ENCODE data around the gene KCNJ14. TPM values are rescaled to one million over a fixed set of nuclear protein-coding genes. Genes with fewer than 3 reads are reported as not detected.

The KCNJ14 gene
- total RNA-seq, 1 donor from 2014 or later, result 1.4 TPM

- Histone ChIP-seq H3K27me3 (ENCODE audit: insufficient read depth, low read length) (no peaks in the 10 kb centered on the region), H3K27ac (ENCODE audit: low read depth, low read length) (peak overlapping the region; percentile 26), H3K4me1 (ENCODE audit: insufficient read depth, low read length) (peaks cover 25% of the 10 kb centered on the region), H3K9me3 (ENCODE audit: insufficient read depth, low read depth, low read length) (no peaks in the 10 kb centered on the region), H4K20me1 (ENCODE audit: insufficient read depth, low read length) (peaks cover 40% of the 10 kb centered on the region), H3K4me3 (ENCODE audit: insufficient read depth, low read depth, low read length) (peak overlapping the region; percentile 43), H3K79me2 (ENCODE audit: insufficient read depth, low read length) (no peaks in the 10 kb centered on the region), H2AFZ (ENCODE audit: low read depth, low read length) (no peak overlapping the region), H3K9ac (ENCODE audit: low read length) (peak overlapping the region; percentile 70), H3K4me2 (ENCODE audit: low read length) (peak overlapping the region; percentile 83), H3K36me3 (ENCODE audit: insufficient read depth, low read length) (peaks cover 12% of the 10 kb centered on the region)
- TF ChIP-seq, protein P1, sequence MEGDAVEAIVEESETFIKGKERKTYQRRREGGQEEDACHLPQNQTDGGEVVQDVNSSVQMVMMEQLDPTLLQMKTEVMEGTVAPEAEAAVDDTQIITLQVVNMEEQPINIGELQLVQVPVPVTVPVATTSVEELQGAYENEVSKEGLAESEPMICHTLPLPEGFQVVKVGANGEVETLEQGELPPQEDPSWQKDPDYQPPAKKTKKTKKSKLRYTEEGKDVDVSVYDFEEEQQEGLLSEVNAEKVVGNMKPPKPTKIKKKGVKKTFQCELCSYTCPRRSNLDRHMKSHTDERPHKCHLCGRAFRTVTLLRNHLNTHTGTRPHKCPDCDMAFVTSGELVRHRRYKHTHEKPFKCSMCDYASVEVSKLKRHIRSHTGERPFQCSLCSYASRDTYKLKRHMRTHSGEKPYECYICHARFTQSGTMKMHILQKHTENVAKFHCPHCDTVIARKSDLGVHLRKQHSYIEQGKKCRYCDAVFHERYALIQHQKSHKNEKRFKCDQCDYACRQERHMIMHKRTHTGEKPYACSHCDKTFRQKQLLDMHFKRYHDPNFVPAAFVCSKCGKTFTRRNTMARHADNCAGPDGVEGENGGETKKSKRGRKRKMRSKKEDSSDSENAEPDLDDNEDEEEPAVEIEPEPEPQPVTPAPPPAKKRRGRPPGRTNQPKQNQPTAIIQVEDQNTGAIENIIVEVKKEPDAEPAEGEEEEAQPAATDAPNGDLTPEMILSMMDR (IDR thresholded peaks at IDR 0.05; ENCODE audit: insufficient read depth, low read depth, low read length), result no peak
- TF ChIP-seq EZH2 (IDR thresholded peaks at IDR 0.05; ENCODE audit: insufficient read depth, low read length), result no peak
- FAIRE-seq, result no peak
- DNase-seq (ENCODE audit: low read depth), result peak; percentile 59
- Mint-ChIP-seq H3K9me3 (ENCODE audit: unreplicated experiment) (no peaks in the 10 kb centered on the region), H3K27ac (ENCODE audit: unreplicated experiment) (peak overlapping the region; percentile 53), H3K4me1 (ENCODE audit: low read depth, unreplicated experiment) (peaks cover 12% of the 10 kb centered on the region), H3K36me3 (ENCODE audit: low read depth, unreplicated experiment) (peaks cover 13% of the 10 kb centered on the region), H3K27me3 (ENCODE audit: low read depth, unreplicated experiment) (no peaks in the 10 kb centered on the region), H3K4me3 (ENCODE audit: unreplicated experiment) (peak overlapping the region; percentile 27)
These were observed 25.5 kb downstream of the KCNJ14 start for GRCh38 chr19:48480558-48481500.

DNA sequence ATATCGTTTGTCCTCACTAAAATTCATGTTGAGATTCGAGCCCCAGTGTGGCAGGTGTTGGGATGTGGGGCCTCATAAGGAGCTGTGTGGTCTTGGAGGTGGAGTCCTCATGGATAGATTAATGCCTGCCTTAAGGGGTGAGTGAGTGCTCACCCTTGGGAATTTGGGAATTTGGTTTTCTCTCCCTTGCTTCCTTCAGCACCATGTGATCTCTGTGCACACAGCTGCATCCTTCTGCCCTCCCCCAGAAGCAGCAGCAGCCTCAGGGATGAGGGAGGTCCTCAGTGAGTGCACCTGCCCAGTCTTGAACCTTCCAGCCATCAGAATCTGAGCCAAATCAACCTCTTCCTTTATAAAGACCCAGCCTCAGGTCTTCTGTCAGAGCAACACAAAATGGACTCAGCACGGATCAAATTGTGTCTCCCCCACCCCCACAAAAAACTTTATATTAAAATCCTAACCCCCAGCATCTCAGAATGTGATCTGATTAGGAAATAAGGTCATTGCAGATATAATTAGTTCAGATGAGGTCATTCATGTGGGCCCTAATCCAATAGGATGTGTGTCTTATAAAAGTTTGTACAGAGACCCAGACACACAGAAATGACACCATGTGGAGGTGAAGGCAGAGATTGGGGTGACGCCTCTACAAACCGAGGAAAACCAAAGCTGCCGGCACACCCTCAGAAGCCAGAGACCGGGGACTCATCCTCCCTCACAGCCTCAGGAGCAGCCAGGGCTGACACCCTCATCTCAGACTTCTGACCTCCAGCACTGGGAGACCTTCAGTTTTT lies 26.7 kb downstream of the KCNJ14 start:
- peaks cover 12% of the 10 kb centered on the region for H3K4me1 Mint-ChIP-seq (ENCODE audit: low read depth, unreplicated experiment)
- no peak overlapping the region for H3K27ac Mint-ChIP-seq (ENCODE audit: unreplicated experiment)
- H3K27ac ChIP-seq (ENCODE audit: low read depth, low read length), result no peak overlapping the region
- H3K9ac ChIP-seq (ENCODE audit: low read length), result no peak overlapping the region
- H3K9me3 ChIP-seq (ENCODE audit: insufficient read depth, low read depth, low read length), result no peaks in the 10 kb centered on the region
- H3K36me3 Mint-ChIP-seq (ENCODE audit: low read depth, unreplicated experiment), result peaks cover 10% of the 10 kb centered on the region
- no peaks in the 10 kb centered on the region for H3K9me3 Mint-ChIP-seq (ENCODE audit: unreplicated experiment)
- no peaks in the 10 kb centered on the region for H3K27me3 ChIP-seq (ENCODE audit: insufficient read depth, low read length)
- H3K4me3 Mint-ChIP-seq (ENCODE audit: unreplicated experiment), result peak overlapping the region; percentile 27
- H3K4me3 ChIP-seq (ENCODE audit: insufficient read depth, low read depth, low read length), result no peak overlapping the region
- no peak overlapping the region for H2AFZ ChIP-seq (ENCODE audit: low read depth, low read length)
- no peak for TF ChIP-seq EZH2 (IDR thresholded peaks at IDR 0.05; ENCODE audit: insufficient read depth, low read length)
- TF ChIP-seq, protein P1 (IDR thresholded peaks at IDR 0.05; ENCODE audit: insufficient read depth, low read depth, low read length), result no peak
- peaks cover 32% of the 10 kb centered on the region for H4K20me1 ChIP-seq (ENCODE audit: insufficient read depth, low read length)
- FAIRE-seq (no peak), DNase-seq (ENCODE audit: low read depth) (no peak)
- H3K36me3 ChIP-seq (ENCODE audit: insufficient read depth, low read length), result peaks cover 6% of the 10 kb centered on the region
- H3K79me2 ChIP-seq (ENCODE audit: insufficient read depth, low read length), result no peaks in the 10 kb centered on the region
- no peak overlapping the region for H3K4me2 ChIP-seq (ENCODE audit: low read length)
- H3K4me1 ChIP-seq (ENCODE audit: insufficient read depth, low read length), result peaks cover 28% of the 10 kb centered on the region
- H3K27me3 Mint-ChIP-seq (ENCODE audit: low read depth, unreplicated experiment), result no peaks in the 10 kb centered on the region
